Transverse colon (tissue), 4 donors: ENCODE data around the gene ANKRD1. TPM values are rescaled to one million over a fixed set of nuclear protein-coding genes. Genes with fewer than 3 reads are reported as not detected.

ENCODE experiments used
- DNase-seq: peaks from one replicate; pipeline ENCODE4 v3.0.0-alpha.2; 2019
- H3K27ac ChIP-seq, 4 donors: fragments of 200-600 bp; sonication (generic); 2 replicates each; pipeline ENCODE4 v1.5.1; 2016 to 2018; ENCODE audit warnings: inconsistent platforms in 4 of 4
- H3K27me3 ChIP-seq: fragments of 200-600 bp; sonication (generic); 2 replicates; pipeline ENCODE4 v1.5.1; 2017; ENCODE audit warnings: inconsistent platforms
- H3K36me3 ChIP-seq, 4 donors: fragments of 200-600 bp; sonication (generic); 2 replicates each; pipeline ENCODE4 v1.5.1; 2017 to 2019; ENCODE audit warnings: inconsistent platforms in 4 of 4
- H3K4me1 ChIP-seq, 4 donors: fragments of 200-600 bp; sonication (generic); 2 replicates each; pipeline ENCODE4 v1.5.1; 2017 to 2020; ENCODE audit warnings: inconsistent platforms in 4 of 4
- H3K4me3 ChIP-seq, 4 donors: fragments of 200-600 bp; sonication (generic); 1 replicate in 1 of 4; 2 replicates in 3 of 4; pipeline versions ENCODE4 v1.5.1 to v1.6.1; 2017 to 2019; ENCODE audit warnings: inconsistent platforms in 4 of 4
- H3K9me3 ChIP-seq, 2 donors: fragments of 200-600 bp; sonication (generic); 2 replicates each; pipeline ENCODE4 v1.5.1; 2017 to 2019; ENCODE audit warnings: inconsistent platforms in 2 of 2
- EP300 ChIP-seq: sonication (generic); formaldehyde crosslinking; IDR thresholded peaks from one replicate; pipeline ENCODE4 v1.6.1; 2017; ENCODE audit warnings: antibody characterized with exemption, low read depth
- POLR2A ChIP-seq: fragments of 450-650 bp; IDR thresholded peaks from one replicate; pipeline ENCODE4 v1.6.1; 2016; ENCODE audit warnings: antibody characterized with exemption, mild to moderate bottlenecking, moderate library complexity
- POLR2AphosphoS5 ChIP-seq, 3 donors: sonication (generic); formaldehyde crosslinking; IDR thresholded peaks; one replicate each; pipeline ENCODE4 v1.6.1; 2016; ENCODE audit warnings: antibody characterized with exemption in 3 of 3
- WGBS, 2 donors: methylation state at CpG; one replicate each; pipeline ENCODE4 v1.1.5; 2018; ENCODE audit warnings: low coverage in 1 of 2; 5-methylcytosine and 5-hydroxymethylcytosine counted together
- in situ Hi-C, 4 donors: fragments of 200-750 bp; cut with MboI; loops; one replicate each; pipeline versions ENCODE4 v1.15.0 to v1.15.1; 2017; ENCODE audit warnings: low sequenced_read_pairs in 3 of 4, low pct_ligation_motif_present in 1 of 4, low pct_unique_long_range_greater_than_20kb in 1 of 4
- intact Hi-C: fragments of 100-400 bp; cut with DNase I; formaldehyde crosslinking; loops from one replicate; pipeline ENCODE4 v1.15.1; 2023; ENCODE audit warnings: low total_unique reads
- total RNA-seq, 4 donors: library from RNA; depleted of rRNA; stranded (reverse); fragments of >200 nt; gene quantifications; one replicate each; pipeline ENCODE4 v1.1.0, GENCODE V29; 2016
- TF ChIP-seq, protein P1 (sequence below), 5 experiments: fragments of 200-600 bp in 3 of 5; fragments of 450-650 bp in 2 of 5; sonication (generic) in 3 of 5; IDR thresholded peaks; 1 replicate in 2 of 5; 2 replicates in 3 of 5; pipeline ENCODE4 v1.5.1; 2016 to 2017; ENCODE audit warnings: antibody characterized with exemption in 5 of 5, inconsistent platforms in 3 of 5, mild to moderate bottlenecking in 2 of 5, moderate library complexity in 1 of 5

Gene ANKRD1
- total RNA-seq, 4 donors from 2014 or later: not detected

DNA sequence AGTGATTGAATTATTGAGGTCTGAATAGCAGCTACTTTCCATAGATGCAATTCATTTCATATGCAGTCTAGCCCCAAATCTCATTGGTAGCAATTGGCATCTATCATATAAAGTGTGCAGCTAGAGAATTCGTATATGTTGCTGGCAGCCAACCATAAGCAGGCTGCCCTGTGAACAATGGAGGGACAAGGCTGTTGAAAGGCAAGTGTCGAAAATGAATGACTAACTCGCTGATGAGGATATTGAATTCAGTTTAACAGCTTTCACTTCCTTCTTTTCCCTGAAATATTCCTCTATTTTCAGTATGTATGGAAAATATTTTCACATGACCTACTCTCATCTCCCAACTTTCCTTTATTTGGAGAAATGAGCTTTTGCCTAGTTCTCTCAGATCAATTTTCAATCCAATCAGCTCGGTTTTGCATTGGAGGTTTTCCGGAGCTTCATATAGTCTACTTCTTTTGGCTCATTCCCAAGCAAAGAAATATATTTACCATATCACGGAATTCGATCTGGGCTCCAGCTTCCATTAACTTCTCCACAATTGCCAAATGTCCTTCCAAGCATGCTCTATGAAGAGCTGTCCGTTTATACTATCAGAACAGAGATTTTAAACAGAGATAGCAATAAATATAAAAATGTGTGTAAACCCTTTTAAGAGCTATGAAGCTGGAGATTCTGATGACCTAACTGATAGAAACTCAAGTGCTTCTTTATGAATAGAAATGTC, 3.5 kb downstream of the ANKRD1 start:
- Histone ChIP-seq H3K4me3 (no peak overlapping the region), H3K36me3 (no peaks in the 10 kb centered on the region), H3K27me3 (peaks cover 4% of the 10 kb centered on the region), H3K9me3 (no peaks in the 10 kb centered on the region), H3K4me1 (no peaks in the 10 kb centered on the region), H3K27ac (no peak overlapping the region)
- intact Hi-C loops: no loop called here
- 72 to 73% methylated on average over 6 to 8 of the region's 8 CpGs for WGBS, 2 donors
- in situ Hi-C loops: loop anchor here in 2 of 4 donors (10.0 to 25.0 kb wide), 2 partner anchors 320 to 327 kb away; no protein-coding TSS in a partner anchor
- TF ChIP-seq POLR2A: no peak
- no peak for TF ChIP-seq EP300
- TF ChIP-seq, protein P1, sequence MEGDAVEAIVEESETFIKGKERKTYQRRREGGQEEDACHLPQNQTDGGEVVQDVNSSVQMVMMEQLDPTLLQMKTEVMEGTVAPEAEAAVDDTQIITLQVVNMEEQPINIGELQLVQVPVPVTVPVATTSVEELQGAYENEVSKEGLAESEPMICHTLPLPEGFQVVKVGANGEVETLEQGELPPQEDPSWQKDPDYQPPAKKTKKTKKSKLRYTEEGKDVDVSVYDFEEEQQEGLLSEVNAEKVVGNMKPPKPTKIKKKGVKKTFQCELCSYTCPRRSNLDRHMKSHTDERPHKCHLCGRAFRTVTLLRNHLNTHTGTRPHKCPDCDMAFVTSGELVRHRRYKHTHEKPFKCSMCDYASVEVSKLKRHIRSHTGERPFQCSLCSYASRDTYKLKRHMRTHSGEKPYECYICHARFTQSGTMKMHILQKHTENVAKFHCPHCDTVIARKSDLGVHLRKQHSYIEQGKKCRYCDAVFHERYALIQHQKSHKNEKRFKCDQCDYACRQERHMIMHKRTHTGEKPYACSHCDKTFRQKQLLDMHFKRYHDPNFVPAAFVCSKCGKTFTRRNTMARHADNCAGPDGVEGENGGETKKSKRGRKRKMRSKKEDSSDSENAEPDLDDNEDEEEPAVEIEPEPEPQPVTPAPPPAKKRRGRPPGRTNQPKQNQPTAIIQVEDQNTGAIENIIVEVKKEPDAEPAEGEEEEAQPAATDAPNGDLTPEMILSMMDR (IDR thresholded peaks at IDR 0.05): no peak
- TF ChIP-seq POLR2AphosphoS5 (IDR thresholded peaks at IDR 0.05): no peak
- no peak for DNase-seq

- WGBS, 2 donors: 83 to 90% methylated on average over 5 to 6 of the region's 6 CpGs
- Histone ChIP-seq H3K27ac (no peak overlapping the region), H3K36me3 (no peaks in the 10 kb centered on the region), H3K4me1 (peaks cover 0 to 3% (median 0%) of the 10 kb centered on the region in 4 donors), H3K27me3 (peaks cover 4% of the 10 kb centered on the region), H3K9me3 (no peaks in the 10 kb centered on the region), H3K4me3 (no peak overlapping the region)
- TF ChIP-seq POLR2A: no peak
- no peak for TF ChIP-seq POLR2AphosphoS5 (IDR thresholded peaks at IDR 0.05)
- TF ChIP-seq EP300: no peak
- TF ChIP-seq, protein P1 (IDR thresholded peaks at IDR 0.05): no peak
- in situ Hi-C loops: loop anchor here in 2 of 4 donors (10.0 to 25.0 kb wide), 2 partner anchors 321 to 328 kb away; no protein-coding TSS in a partner anchor
- intact Hi-C loops: no loop called here
- no peak for DNase-seq
These were observed 4.3 kb downstream of the ANKRD1 start for GRCh38 chr10:90916392-90917237.

GRCh38 chr10:90915766-90916075, 5.2 kb downstream of the ANKRD1 start:
- peaks cover 4% of the 10 kb centered on the region for H3K27me3 ChIP-seq
- intact Hi-C loops: no loop called here
- TF ChIP-seq, protein P1 (IDR thresholded peaks at IDR 0.05): no peak
- TF ChIP-seq POLR2A (no peak), POLR2AphosphoS5 (IDR thresholded peaks at IDR 0.05) (no peak)
- H3K36me3 ChIP-seq: no peaks in the 10 kb centered on the region
- in situ Hi-C loops: loop anchor here in 2 of 4 donors (10.0 to 25.0 kb wide), 2 partner anchors 322 to 329 kb away; no protein-coding TSS in a partner anchor
- H3K4me1 ChIP-seq: peaks cover 0 to 3% (median 0%) of the 10 kb centered on the region in 4 donors
- H3K9me3 ChIP-seq: no peaks in the 10 kb centered on the region
- DNase-seq: no peak
- H3K4me3 ChIP-seq: no peak overlapping the region
- H3K27ac ChIP-seq: no peak overlapping the region
- WGBS, 2 donors: 83 to 98% methylated on average over 8 to 10 of the region's 11 CpGs
